HCT116 (cell line): ENCODE results near the gene MRPS35.
A peak's percentile ranks its signal among the peaks of the same experiment; 100 is the strongest.

ENCODE experiments used
- CEBPB ChIP-seq: IDR thresholded peaks from 2 replicates; pipeline ENCODE4 v1.6.1; 2012; ENCODE audit warnings: low read depth
- CTCF ChIP-seq, 3 experiments: fragments of 200-600 bp in 1 of 3; sonication (generic) in 1 of 3; IDR thresholded peaks in 2 of 3; conservative IDR thresholded peaks in 1 of 3; 2 replicates each; pipeline ENCODE4 v1.5.1; 2012 to 2017; ENCODE audit warnings: low read depth in 2 of 3, low read length in 2 of 3, antibody characterized with exemption in 1 of 3, borderline replicate concordance in 1 of 3, control low read depth in 1 of 3, mild to moderate bottlenecking in 1 of 3, mixed read lengths in 1 of 3, mixed run types in 1 of 3, moderate library complexity in 1 of 3; ENCODE audit not compliant: insufficient read depth in 1 of 3
- EZH2 ChIP-seq: fragments of 200-600 bp; sonication (generic); IDR thresholded peaks from 2 replicates; pipeline ENCODE4 v1.6.1; 2017; ENCODE audit warnings: antibody characterized with exemption, mixed run types
- EZH2phosphoT487 ChIP-seq: fragments of 200-600 bp; IDR thresholded peaks from 2 replicates; pipeline ENCODE4 v1.6.1; 2018; ENCODE audit warnings: antibody characterized with exemption, borderline replicate concordance
- JUND ChIP-seq: IDR thresholded peaks from 2 replicates; pipeline ENCODE4 v1.6.1; 2012
- MAX ChIP-seq: IDR thresholded peaks from 2 replicates; pipeline ENCODE4 v1.6.1; 2012
- POLR2A ChIP-seq: IDR thresholded peaks from 2 replicates; pipeline ENCODE4 v1.7.0; 2011; ENCODE audit warnings: borderline replicate concordance; ENCODE audit not compliant: insufficient read depth, insufficient read length; ENCODE audit errors: extremely low read depth
- POLR2AphosphoS5 ChIP-seq: IDR thresholded peaks from 2 replicates; pipeline ENCODE4 v1.6.1; 2011; ENCODE audit warnings: mild to moderate bottlenecking, low read depth, low read length, moderate library complexity
- RAD21 ChIP-seq: IDR thresholded peaks from 2 replicates; pipeline ENCODE4 v1.6.1; 2012; ENCODE audit warnings: low read depth, mild to moderate bottlenecking
- REST ChIP-seq: IDR thresholded peaks from 2 replicates; pipeline ENCODE4 v1.6.1; 2012; ENCODE audit warnings: low read depth
- SRF ChIP-seq: IDR thresholded peaks from 2 replicates; pipeline ENCODE4 v1.6.1; 2012; ENCODE audit warnings: low read depth
- TCF7L2 ChIP-seq: IDR thresholded peaks from 2 replicates; pipeline ENCODE4 v1.7.0; 2011; ENCODE audit warnings: borderline replicate concordance, inconsistent platforms; ENCODE audit not compliant: insufficient read depth, insufficient read length; ENCODE audit errors: extremely low read depth
- ZBTB33 ChIP-seq: IDR thresholded peaks from 2 replicates; pipeline ENCODE4 v1.6.1; 2011; ENCODE audit warnings: mild to moderate bottlenecking, low read length, moderate library complexity; ENCODE audit not compliant: insufficient replicate concordance; ENCODE audit errors: extremely low read depth
- ZNF274 ChIP-seq: fragments of 200-500 bp; sonication (Bioruptor generic); IDR thresholded peaks from 2 replicates; pipeline ENCODE4 v1.6.1; 2014; ENCODE audit warnings: mild to moderate bottlenecking, low read depth, low read length, inconsistent platforms

GRCh38 chr12:27711317-27711682 is 668 bp downstream of the MRPS35 start:
- TF ChIP-seq POLR2A (no peak), CTCF (IDR thresholded peaks at IDR 0.05 in 2 of 3, conservative IDR thresholded peaks at IDR 0.05 in 1 of 3; ENCODE audit: borderline replicate concordance in 1 of 3, insufficient read depth in 1 of 3, low read depth in 2 of 3, low read length in 2 of 3) (no peak), EZH2 (no peak), RAD21 (no peak), ZBTB33 (no peak), EZH2phosphoT487 (no peak), REST (no peak), POLR2AphosphoS5 (peak; percentile 38; the same call in 1 of the 2 replicates), SRF (no peak), MAX (no peak), TCF7L2 (no peak), CEBPB (no peak), JUND (no peak), ZNF274 (no peak)
